HG03521 (cell line): Measurements from ENCODE around the gene RBCK1.
"Not testable (repeated sequence)": the region's sequence is repeated elsewhere in the genome, so short reads cannot be mapped to it uniquely, and the experiment has no call there.

Experiments used
- ATAC-seq: cut with Tn5 transposase; IDR thresholded peaks from one replicate; pipeline ENCODE4 v1.9.1; 2021; ENCODE audit warnings: mild to moderate bottlenecking, moderate library complexity; ENCODE audit not compliant: unreplicated experiment

Gene RBCK1

DNA sequence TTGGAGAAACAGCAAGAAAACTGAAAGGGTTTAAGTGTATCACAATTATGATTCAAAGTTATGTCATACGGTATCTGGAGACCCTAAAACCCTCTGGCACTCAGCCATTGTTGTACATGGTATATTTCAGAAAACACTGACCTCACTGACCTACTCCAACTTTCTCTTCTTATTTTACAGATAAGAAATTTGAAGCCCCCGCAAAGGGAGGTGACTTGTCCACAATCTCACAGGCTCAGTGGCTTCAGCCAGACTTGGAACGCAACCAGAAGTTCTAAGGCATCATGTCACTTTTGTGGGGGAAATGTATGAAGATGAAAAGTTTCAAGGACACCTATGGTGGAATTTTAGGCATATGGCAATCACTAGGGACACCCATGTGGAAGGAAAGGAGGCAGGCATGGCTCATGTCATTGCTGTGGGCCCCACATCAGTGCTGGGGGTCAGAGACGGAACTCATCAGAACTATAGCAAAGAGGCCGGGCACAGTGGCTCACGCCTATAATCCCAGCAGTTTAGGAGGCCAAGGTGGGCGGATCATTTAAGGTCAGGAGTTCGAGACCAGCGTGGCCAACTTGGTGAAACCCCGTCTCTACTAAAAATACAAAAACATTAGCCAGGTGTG lies 32.7 kb upstream of the RBCK1 start:
- no peak for ATAC-seq

DNA sequence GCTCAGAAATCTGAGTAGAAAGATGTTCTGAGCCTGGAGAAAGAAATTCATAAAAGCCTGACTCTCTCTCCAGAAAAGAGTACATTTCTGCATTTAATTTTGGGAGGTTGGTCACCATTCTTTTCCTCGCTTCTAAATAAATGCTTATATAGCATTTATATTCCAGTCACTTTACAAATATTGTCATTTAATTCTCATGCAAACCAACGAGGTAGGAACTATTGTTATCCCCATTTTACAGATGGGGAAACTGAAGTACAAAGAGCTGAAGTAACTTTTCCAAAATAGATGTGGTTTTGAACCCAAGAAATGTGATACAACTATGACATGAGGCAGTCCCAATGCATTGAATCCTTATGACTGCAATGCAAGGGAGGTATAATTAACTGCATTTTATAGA lies 32.0 kb upstream of the RBCK1 start:
- ATAC-seq: no peak

GRCh38 chr20:376750-377149 lies 31.3 kb upstream of the RBCK1 start:
- no peak for ATAC-seq

GRCh38 chr20:377578-377977 lies 30.5 kb upstream of the RBCK1 start:
- ATAC-seq: not testable (repeated sequence)

DNA sequence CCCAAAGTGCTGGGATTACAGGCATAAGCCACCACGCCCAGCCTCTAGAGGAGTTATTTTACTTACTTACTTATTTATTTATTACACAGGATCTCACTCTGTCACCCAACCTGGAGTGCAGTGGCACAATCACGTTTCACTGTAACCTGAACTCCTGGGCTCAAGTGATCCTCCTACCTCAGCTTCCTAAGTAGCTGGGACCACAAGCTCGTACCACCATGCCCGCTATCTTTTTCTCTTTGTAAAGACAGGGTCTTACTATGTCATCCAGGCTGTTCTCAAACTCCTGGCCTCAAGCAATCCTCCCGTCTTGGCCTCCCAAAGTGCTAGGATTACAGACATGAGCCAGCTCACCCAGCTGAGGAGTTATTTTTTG lies 29.1 kb upstream of the RBCK1 start:
- ATAC-seq: no peak

DNA sequence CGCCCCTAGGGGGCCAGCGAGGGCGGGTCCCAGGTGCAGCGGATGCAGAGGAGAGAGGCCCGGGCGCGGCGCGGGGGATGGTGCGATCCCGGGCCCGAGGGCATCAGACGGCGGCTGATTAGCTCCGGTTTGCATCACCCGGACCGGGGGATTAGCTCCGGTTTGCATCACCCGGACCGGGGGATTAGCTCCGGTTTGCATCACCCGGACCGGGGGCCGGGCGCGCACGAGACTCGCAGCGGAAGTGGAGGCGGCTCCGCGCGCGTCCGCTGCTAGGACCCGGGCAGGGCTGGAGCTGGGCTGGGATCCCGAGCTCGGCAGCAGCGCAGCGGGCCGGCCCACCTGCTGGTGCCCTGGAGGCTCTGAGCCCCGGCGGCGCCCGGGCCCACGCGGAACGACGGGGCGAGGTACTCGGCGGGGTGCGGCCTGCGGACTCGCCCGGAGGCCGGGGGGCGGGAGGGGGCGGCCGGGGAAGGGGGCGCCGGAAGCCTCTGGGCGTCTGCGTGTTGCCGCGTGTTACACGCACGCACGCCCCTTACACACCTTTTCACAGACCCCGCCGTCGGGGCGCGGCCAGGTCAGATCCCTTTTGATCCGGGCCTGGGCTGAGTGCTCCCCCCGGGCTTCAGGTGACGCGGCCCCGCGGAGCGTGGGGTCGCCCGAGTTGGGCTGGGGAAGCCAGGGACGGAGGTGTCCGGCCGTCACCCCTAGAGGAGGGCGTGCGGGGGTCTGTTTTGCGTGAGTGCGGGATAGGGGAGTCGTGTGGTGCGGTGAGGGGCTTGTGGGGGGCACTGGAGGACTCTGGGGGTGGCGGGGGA lies 27.1 kb upstream of the RBCK1 start:
- peak; percentile 46 for ATAC-seq

DNA sequence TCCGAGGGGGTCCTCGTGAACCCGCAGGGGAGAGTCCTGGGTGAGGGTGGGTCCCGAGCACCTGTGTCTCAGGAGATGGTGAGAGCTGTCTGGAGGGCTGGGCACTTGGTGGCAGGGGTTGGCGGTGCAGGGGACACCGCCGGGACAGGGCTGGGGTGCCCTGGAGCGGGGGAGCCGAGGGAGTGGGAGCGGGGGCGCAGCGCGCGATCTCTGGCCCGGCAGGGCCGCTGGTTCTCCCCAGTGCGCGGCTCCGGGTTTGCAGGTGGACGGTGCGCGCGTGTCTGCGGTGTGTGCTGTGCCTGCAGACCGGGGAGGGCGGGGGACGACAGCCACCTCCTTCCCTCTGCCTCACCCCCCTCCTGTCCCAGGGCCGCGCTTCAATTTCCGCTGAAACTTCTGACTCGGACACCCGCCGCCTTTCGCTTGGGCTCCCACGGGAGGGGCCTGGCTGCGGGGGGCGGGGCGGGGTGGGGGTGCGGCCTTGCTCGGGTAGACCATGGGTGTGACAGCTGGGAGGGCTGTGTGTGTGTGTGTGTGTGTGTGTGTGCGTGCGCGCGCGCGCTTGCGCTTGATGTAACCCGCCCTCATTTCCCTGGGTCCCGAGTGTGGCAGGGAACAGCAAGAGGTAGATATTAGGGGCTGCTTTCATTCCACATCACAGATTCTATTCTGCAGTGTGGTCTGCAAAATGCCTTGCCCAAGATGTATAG lies 26.4 kb upstream of the RBCK1 start:
- ATAC-seq: peak; percentile 60

GRCh38 chr20:382291-383115 lies 25.6 kb upstream of the RBCK1 start:
- ATAC-seq: no peak

DNA sequence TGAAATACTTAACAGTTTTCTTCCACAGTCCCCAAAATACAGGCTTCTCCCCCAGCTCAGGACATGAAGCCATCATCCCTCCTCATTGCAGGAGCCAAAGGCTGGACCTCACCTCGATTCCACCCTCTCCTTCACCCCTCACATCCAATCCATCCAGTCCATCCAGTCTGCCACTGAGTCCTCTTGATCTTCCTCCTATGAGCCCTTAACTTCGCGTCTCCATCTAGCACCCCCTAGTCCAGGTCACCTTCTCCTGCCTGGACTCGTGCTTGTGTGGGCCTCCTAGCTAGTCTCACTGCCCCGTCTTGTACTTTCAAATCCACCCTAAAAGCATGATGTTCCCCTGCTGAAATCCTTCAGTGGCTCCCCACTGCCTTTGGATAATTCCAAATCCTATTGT lies 24.2 kb upstream of the RBCK1 start:
- no peak for ATAC-seq

DNA sequence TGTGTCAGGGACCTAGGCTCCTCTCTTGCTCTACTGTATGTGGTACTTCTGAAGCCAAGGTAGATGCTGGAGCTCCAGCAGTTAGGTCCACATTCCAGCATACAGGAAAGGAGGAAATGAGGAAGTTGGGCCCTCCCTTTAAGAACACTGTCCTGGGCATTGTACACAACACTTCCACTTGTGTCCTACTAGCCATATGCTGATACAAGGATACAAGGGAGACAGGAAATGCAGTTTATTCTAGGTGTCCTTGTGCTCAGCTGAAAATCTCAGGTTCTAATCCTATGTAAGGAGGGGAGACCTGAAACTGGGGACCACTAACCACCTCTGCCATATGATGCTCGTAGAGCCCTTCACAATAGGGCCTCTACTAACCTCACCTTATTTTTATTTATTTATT lies 23.4 kb upstream of the RBCK1 start:
- no peak for ATAC-seq

- ATAC-seq: no peak
Observed at GRCh38 chr20:385448-385847, 22.7 kb upstream of the RBCK1 start.

- not testable (repeated sequence) for ATAC-seq
Observed at GRCh38 chr20:386634-387033, 21.5 kb upstream of the RBCK1 start.

DNA sequence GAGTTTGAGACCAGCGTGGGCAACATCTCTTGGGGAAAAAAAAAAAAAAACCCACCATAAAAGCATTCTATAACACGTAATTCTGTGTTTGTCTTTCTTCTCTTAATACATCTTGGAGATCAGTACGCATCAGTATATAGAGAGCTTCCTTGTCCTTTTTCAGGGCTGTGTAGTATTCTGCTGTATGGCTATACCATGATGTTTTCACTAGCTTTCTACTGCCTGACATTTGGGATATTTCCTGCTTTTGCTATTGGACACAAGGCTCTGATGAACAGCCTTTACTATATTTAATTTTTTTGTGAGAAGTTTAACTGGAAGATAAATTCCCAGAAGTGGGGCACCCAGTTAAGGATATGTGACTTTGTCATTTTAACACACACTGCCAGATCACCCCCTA lies 20.6 kb upstream of the RBCK1 start:
- no peak for ATAC-seq

DNA sequence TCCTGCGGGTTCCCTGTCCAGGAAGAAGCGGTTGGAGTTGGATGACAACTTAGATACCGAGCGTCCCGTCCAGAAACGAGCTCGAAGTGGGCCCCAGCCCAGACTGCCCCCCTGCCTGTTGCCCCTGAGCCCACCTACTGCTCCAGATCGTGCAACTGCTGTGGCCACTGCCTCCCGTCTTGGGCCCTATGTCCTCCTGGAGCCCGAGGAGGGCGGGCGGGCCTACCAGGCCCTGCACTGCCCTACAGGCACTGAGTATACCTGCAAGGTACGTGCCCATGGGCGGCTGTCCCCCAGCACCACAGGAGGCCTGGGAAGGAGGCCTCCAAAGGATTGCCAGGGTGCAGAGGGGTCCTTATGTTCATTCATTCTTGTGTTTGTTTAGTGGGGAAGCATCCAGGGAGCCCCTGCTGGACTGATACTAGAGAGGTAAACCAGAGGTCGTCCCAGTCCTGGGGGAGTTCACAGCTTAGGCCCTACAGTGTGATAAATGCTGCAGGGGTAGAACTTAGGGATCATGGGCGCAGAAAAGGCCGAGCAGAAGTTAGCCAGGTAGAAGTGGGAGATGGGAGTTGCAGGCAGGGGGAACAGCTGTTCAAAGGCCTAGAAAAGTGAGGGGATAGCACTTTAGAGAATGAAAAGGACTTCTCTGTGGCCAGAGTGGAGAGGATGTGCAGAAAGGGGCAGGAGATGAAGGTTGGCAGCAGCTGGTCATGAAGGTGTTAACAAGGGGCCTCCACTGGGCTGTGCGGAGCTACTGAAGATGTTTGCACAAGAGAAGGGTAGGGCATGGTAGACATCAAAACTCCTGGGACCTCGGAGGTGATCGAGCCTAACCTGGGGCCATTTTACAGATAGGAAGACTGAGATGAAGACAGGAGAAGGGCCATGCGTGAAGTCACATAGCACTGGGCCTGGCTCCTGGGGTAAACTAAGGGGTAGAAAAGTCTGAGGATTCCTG lies 19.8 kb upstream of the RBCK1 start:
- ATAC-seq: no peak

- no peak for ATAC-seq
Observed at GRCh38 chr20:389220-389619, 18.9 kb upstream of the RBCK1 start.

- ATAC-seq: no peak
Observed at GRCh38 chr20:391041-391711, 16.9 kb upstream of the RBCK1 start.

- not testable (repeated sequence) for ATAC-seq
Observed at GRCh38 chr20:393296-393695, 14.8 kb upstream of the RBCK1 start.

- ATAC-seq: no peak
Observed at GRCh38 chr20:396252-396618, 11.9 kb upstream of the RBCK1 start.

- ATAC-seq: no peak
Observed at GRCh38 chr20:396619-397431, 11.3 kb upstream of the RBCK1 start.
